ENCODE data around the gene RABGAP1L.
"Not testable (repeated sequence)": the region's sequence is repeated elsewhere in the genome, so short reads cannot be mapped to it uniquely, and the experiment has no call there.

RABGAP1L gene

GRCh38 chr1:174322202-174322862, 163.0 kb downstream of the RABGAP1L start:
- DNase-seq (ENCODE audit: low spot score), result no peak
- in situ Hi-C loops (cut with MboI; ENCODE audit: low pct_unique_long_range_greater_than_20kb, low sequenced_read_pairs, unreplicated experiment), result no loop called here
- TF ChIP-seq CTCF (IDR thresholded peaks at IDR 0.05; ENCODE audit: extremely low read depth, insufficient read depth, missing control alignments), result no peak

- no peak for TF ChIP-seq CTCF (IDR thresholded peaks at IDR 0.05; ENCODE audit: extremely low read depth, insufficient read depth, missing control alignments)
- no peak for DNase-seq (ENCODE audit: low spot score)
- in situ Hi-C loops (cut with MboI; ENCODE audit: low pct_unique_long_range_greater_than_20kb, low sequenced_read_pairs, unreplicated experiment), result no loop called here
Observed at GRCh38 chr1:174324493-174324892, 165.2 kb downstream of the RABGAP1L start.

- DNase-seq (ENCODE audit: low spot score), result no peak
- in situ Hi-C loops (cut with MboI; ENCODE audit: low pct_unique_long_range_greater_than_20kb, low sequenced_read_pairs, unreplicated experiment), result no loop called here
- no peak for TF ChIP-seq CTCF (IDR thresholded peaks at IDR 0.05; ENCODE audit: extremely low read depth, insufficient read depth, missing control alignments)
Observed at GRCh38 chr1:174324939-174325338, 165.6 kb downstream of the RABGAP1L start.

GRCh38 chr1:174326278-174326677, 167.0 kb downstream of the RABGAP1L start:
- in situ Hi-C loops (cut with MboI; ENCODE audit: low pct_unique_long_range_greater_than_20kb, low sequenced_read_pairs, unreplicated experiment), result no loop called here
- DNase-seq (ENCODE audit: low spot score), result no peak

GRCh38 chr1:174333437-174333836, 174.1 kb downstream of the RABGAP1L start:
- in situ Hi-C loops (cut with MboI; ENCODE audit: low pct_unique_long_range_greater_than_20kb, low sequenced_read_pairs, unreplicated experiment), result no loop called here
- no peak for TF ChIP-seq CTCF (IDR thresholded peaks at IDR 0.05; ENCODE audit: extremely low read depth, insufficient read depth, missing control alignments)
- no peak for DNase-seq (ENCODE audit: low spot score)

More at GRCh38 chr1:174326278-174326677, 167.0 kb downstream of the RABGAP1L start:
- no peak for TF ChIP-seq CTCF (IDR thresholded peaks at IDR 0.05; ENCODE audit: extremely low read depth, insufficient read depth, missing control alignments)

GRCh38 chr1:174337000-174337681, 177.8 kb downstream of the RABGAP1L start:
- TF ChIP-seq CTCF (IDR thresholded peaks at IDR 0.05; ENCODE audit: extremely low read depth, insufficient read depth, missing control alignments), result no peak
- DNase-seq (ENCODE audit: low spot score), result no peak
- in situ Hi-C loops (cut with MboI; ENCODE audit: low pct_unique_long_range_greater_than_20kb, low sequenced_read_pairs, unreplicated experiment), result no loop called here

- DNase-seq (ENCODE audit: low spot score); in situ Hi-C loops (cut with MboI; ENCODE audit: low pct_unique_long_range_greater_than_20kb, low sequenced_read_pairs, unreplicated experiment): not testable (repeated sequence)
Observed at GRCh38 chr1:174340404-174340803, 181.1 kb downstream of the RABGAP1L start.
